Cardiac septum (tissue), 1 donor: Measurements from ENCODE around the gene CLEC12A. TPM values are rescaled to one million over a fixed set of nuclear protein-coding genes. Genes with fewer than 3 reads are reported as not detected.

Experiments used
- DNase-seq: peaks from one replicate; pipeline ENCODE4 v3.0.0-alpha.2; 2020; ENCODE audit warnings: low spot score
- intact Hi-C: fragments of 100-400 bp; cut with DNase I; formaldehyde crosslinking; loops from one replicate; pipeline ENCODE4 v1.14.0; 2022
- total RNA-seq: library from RNA; stranded (reverse); fragmentation: NEBNext Ultra II Directional; extraction: Animal tissue kit (Norgen Biotek cat#: 25700); gene quantifications from one replicate; pipeline ENCODE4 v1.2.1, GENCODE V29; 2021
- donor health status: DM: no; HTN: no; CAD: no.

The CLEC12A gene
- total RNA-seq, 1 donor from 2014 or later = 0.30 TPM

- no peak for DNase-seq
- intact Hi-C loops = no loop called here
Measured at GRCh38 chr12:10027721-10028120, 56.5 kb downstream of the CLEC12A start.

- intact Hi-C loops = loop anchor here (5.0 kb wide), 1 partner anchor 112 kb away; no protein-coding TSS in a partner anchor
- no peak for DNase-seq
Measured at GRCh38 chr12:10030446-10030845, 59.2 kb downstream of the CLEC12A start, which contains the start of gene CLEC9A. Gene CLEC9A (plus strand): TSS chr12:10030682. CDS start chr12:10052688, 22,006 bp downstream.

GRCh38 chr12:10031321-10031720, 60.1 kb downstream of the CLEC12A start:
- no peak for DNase-seq
- intact Hi-C loops = loop anchor here (5.0 kb wide), 1 partner anchor 111 kb away; no protein-coding TSS in a partner anchor

- no peak for DNase-seq
- intact Hi-C loops = loop anchor here (5.0 kb wide), 1 partner anchor 111 kb away; no protein-coding TSS in a partner anchor
Measured at GRCh38 chr12:10031771-10032175, 60.6 kb downstream of the CLEC12A start.

- intact Hi-C loops = loop anchor here (5.0 kb wide), 1 partner anchor 108 kb away; no protein-coding TSS in a partner anchor
- no peak for DNase-seq
Measured at GRCh38 chr12:10033783-10034545, 62.8 kb downstream of the CLEC12A start.

Other genes with a start within 250 kb of the CLEC12A start
- gene CLECL1, start 238.3 kb upstream of the CLEC12A start, total RNA-seq = not detected
- 0.24 TPM for gene CD69, start 210.5 kb upstream of the CLEC12A start, total RNA-seq
- not detected for gene KLRF1, start 143.9 kb upstream of the CLEC12A start, total RNA-seq
- gene CLEC2B, start 102.1 kb upstream of the CLEC12A start, total RNA-seq = 6.7 TPM
- gene KLRF2, start 89.9 kb upstream of the CLEC12A start, total RNA-seq = not detected
- not detected for gene CLEC2A, start 39.0 kb upstream of the CLEC12A start, total RNA-seq
- gene CLEC1B, start 27.7 kb downstream of the CLEC12A start, total RNA-seq = not detected
- not detected for gene CLEC12B, start 39.2 kb downstream of the CLEC12A start, total RNA-seq
- gene CLEC9A, start 59.3 kb downstream of the CLEC12A start, total RNA-seq = not detected
- 2.2 TPM for gene CLEC1A, start 127.6 kb downstream of the CLEC12A start, total RNA-seq
- gene CLEC7A, start 158.8 kb downstream of the CLEC12A start, total RNA-seq = 2.6 TPM
- gene OLR1, start 200.7 kb downstream of the CLEC12A start, total RNA-seq = 0.43 TPM
- gene TMEM52B, start 207.6 kb downstream of the CLEC12A start, total RNA-seq = not detected
- gene GABARAPL1, start 241.5 kb downstream of the CLEC12A start, total RNA-seq = 280 TPM